MM.1S (cell line): ENCODE results near the gene MYH7.

Experiments used
- EZH2 ChIP-seq: fragments of 300-600 bp; sonication (generic); optimal IDR thresholded peaks from 2 replicates; pipeline ENCODE3; 2017; ENCODE audit warnings: low read depth, mild to moderate bottlenecking, antibody characterized with exemption, low read length, mixed read lengths
- TF ChIP-seq, protein P1 (sequence below): fragments of 300-600 bp; sonication (generic); IDR thresholded peaks from 2 replicates; pipeline ENCODE4 v1.5.1; 2016; ENCODE audit warnings: antibody characterized with exemption, low read length, mixed read lengths

DNA sequence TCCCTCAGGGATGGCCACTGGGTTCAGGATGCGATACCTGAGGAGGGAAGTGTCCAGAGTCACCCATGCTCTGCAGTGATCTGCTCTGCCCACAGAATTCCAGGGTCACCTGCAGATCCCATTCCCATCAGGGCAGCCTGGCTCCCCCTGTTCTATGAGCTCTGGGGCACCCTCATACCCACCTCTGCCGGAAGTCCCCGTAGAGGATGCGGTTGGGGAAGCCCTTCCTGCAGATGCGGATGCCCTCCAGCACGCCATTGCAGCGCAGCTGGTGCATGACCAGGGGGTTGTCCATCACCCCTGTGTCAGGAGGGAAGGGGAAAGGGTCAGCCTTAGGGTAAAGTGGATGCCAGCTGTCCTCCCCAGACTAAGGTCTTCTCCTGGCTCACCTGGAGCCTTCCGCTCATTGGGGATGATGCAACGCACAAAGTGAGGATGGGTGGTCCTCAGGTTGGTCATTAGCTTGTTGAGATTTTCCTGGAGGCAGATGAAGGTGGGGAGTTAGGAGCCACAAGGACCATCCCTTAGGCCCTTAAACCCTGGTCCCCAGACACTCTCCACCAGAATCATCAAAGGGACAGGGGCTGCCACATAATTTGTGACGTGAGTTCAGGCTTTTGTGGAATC is 38.6 kb downstream of the MYH7 start:
- TF ChIP-seq, protein P1, sequence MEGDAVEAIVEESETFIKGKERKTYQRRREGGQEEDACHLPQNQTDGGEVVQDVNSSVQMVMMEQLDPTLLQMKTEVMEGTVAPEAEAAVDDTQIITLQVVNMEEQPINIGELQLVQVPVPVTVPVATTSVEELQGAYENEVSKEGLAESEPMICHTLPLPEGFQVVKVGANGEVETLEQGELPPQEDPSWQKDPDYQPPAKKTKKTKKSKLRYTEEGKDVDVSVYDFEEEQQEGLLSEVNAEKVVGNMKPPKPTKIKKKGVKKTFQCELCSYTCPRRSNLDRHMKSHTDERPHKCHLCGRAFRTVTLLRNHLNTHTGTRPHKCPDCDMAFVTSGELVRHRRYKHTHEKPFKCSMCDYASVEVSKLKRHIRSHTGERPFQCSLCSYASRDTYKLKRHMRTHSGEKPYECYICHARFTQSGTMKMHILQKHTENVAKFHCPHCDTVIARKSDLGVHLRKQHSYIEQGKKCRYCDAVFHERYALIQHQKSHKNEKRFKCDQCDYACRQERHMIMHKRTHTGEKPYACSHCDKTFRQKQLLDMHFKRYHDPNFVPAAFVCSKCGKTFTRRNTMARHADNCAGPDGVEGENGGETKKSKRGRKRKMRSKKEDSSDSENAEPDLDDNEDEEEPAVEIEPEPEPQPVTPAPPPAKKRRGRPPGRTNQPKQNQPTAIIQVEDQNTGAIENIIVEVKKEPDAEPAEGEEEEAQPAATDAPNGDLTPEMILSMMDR: no peak
- TF ChIP-seq EZH2: no peak
